ENCODE data around the gene TCEAL5.
"Not testable (repeated sequence)": the region's sequence is repeated elsewhere in the genome, so short reads cannot be mapped to it uniquely, and the experiment has no call there.

Gene TCEAL5

DNA sequence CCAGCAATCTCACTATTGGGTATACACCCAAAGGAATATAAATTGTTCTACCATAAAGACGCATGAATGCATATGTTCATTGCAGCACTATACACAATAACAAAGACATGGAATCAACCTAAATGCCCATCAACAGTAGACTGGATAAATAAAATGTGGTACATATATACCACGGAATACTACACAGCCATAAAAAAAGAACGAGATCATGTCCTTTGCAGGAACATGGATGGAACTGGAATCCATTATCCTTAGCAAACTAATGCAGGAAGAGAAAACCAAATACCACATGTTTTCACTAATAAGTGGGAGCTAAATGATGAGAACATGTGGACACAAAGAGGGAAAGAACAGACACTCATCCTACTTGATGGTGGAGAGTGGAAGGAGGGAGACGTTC is 50.6 kb downstream of the TCEAL5 start:
- DNase-seq, result not testable (repeated sequence)

Data from NCI-H1105 treated with DMSO at 0.1 percent for 48 hours (cell line).